ENCODE data around the gene VCL. TPM values are rescaled to one million over a fixed set of nuclear protein-coding genes. Genes with fewer than 3 reads are reported as not detected.
"Not testable (repeated sequence)": the region's sequence is repeated elsewhere in the genome, so short reads cannot be mapped to it uniquely, and the experiment has no call there.

VCL gene
- total RNA-seq, 2 experiments from 2014 or later = 19.8 to 28.4 TPM

DNA sequence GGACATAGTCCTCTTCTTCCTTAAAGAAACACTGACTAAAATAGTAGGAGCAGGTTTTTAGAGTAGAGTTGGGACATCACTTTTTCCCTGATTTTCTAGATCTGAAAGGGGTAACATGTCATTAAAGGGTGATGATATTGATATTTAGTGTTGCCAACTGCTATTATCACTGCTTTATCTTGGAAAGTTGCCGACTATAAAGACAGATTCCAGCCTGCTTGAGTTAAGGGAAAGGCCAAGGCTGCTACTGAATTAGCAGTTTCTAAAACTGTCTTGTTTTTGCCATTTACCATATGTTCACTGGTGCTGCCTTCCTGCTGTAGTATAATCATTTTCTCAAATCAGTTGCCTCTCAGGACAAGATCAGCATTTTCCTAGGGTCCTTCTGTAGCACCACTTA lies 123.0 kb downstream of the VCL start:
- H3K9me3 Mint-ChIP-seq (ENCODE audit: low read depth) = no peaks in the 10 kb centered on the region
- H3K27me3 Mint-ChIP-seq = no peaks in the 10 kb centered on the region
- H3K4me1 Mint-ChIP-seq = peaks cover 11% of the 10 kb centered on the region
- ATAC-seq (no peak), DNase-seq (no peak)
- CTCF ChIA-PET = interaction anchor here (1.9 kb wide), 1 partner anchor 17 kb away, joined by 4 read pairs; no protein-coding TSS in a partner anchor
- no peak overlapping the region for H3K27ac Mint-ChIP-seq
- peaks cover 52% of the 10 kb centered on the region for H3K36me3 Mint-ChIP-seq
- no peak overlapping the region for H3K4me3 Mint-ChIP-seq

DNA sequence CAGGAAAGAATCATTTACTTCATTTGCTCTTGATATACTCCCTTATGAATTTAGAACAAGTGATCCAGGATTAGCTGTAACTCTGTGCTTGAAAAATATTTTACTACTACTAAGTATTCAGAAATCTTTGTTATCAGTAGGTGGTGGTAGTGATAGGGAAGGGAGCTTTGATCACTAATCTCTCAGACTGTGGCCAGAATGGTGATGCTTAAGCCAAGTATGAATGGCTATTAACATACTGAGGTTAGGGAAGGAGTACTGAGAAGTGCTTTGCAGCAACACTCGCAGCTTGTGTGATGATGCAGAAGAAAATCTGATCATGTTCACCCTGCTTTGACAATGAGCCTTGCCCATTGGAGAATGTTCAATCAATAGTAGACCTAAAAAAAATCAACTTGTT lies 123.5 kb downstream of the VCL start:
- H3K4me3 Mint-ChIP-seq = no peak overlapping the region
- CTCF ChIA-PET = interaction anchor here (1.9 kb wide), 1 partner anchor 18 kb away, joined by 4 read pairs; no protein-coding TSS in a partner anchor
- no peaks in the 10 kb centered on the region for H3K9me3 Mint-ChIP-seq (ENCODE audit: low read depth)
- H3K27ac Mint-ChIP-seq = no peak overlapping the region
- no peaks in the 10 kb centered on the region for H3K27me3 Mint-ChIP-seq
- H3K4me1 Mint-ChIP-seq = peaks cover 10% of the 10 kb centered on the region
- no peak for ATAC-seq
- DNase-seq = no peak
- peaks cover 52% of the 10 kb centered on the region for H3K36me3 Mint-ChIP-seq

DNA sequence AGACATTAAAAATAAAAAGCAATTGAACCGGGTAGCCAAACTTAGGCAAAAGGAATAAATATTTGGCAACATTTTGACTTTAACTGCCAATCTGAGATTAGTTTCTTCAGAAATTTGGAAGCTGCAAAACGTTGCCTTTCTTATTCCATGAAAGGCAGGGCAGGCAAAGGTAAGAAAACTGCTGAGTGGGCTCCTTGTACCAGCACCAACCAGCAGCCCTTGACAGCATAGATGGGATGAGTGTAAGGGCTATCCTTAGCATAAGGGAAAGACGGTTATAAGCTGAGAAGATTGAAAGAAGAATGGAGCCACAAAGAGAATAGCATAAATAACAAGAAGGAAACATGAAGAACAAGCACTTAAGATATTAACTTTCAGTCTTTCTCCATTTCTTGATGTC lies 124.1 kb downstream of the VCL start:
- Mint-ChIP-seq H3K36me3 (peaks cover 52% of the 10 kb centered on the region), H3K4me3 (no peak overlapping the region), H3K4me1 (peaks cover 10% of the 10 kb centered on the region), H3K27me3 (no peaks in the 10 kb centered on the region), H3K9me3 (ENCODE audit: low read depth) (no peaks in the 10 kb centered on the region), H3K27ac (no peak overlapping the region)
- ATAC-seq (no peak), DNase-seq (no peak)
- CTCF ChIA-PET = interaction anchor here (1.9 kb wide), 1 partner anchor 18 kb away, joined by 4 read pairs; no protein-coding TSS in a partner anchor

DNA sequence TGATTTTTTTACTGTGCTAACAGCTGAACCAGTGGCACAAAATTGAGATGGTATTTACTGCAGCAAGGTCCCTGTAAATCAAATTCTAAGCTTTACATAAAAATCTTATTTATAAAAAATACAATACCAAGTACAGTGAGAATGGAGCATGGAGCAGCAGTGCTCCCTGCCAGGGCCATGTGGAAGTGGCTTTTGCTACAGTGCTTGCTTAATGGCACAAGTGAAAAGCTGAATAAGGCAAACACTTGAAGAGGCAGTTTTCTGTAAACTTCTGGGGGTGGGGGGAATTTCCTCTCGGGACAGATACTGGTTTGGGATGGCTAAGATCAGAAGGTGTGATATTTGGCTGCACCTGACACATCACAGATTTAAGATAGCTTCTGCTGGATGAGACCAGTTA lies 125.2 kb downstream of the VCL start:
- H3K4me3 Mint-ChIP-seq = no peak overlapping the region
- H3K4me1 Mint-ChIP-seq = peaks cover 4% of the 10 kb centered on the region
- peak overlapping the region; percentile 4 for H3K27ac Mint-ChIP-seq
- CTCF ChIA-PET = interaction anchor here (1.9 kb wide), 1 partner anchor 19 kb away, joined by 7 read pairs; no protein-coding TSS in a partner anchor
- H3K9me3 Mint-ChIP-seq (ENCODE audit: low read depth) = no peaks in the 10 kb centered on the region
- DNase-seq = no peak
- H3K27me3 Mint-ChIP-seq = no peaks in the 10 kb centered on the region
- no peak for ATAC-seq
- peaks cover 49% of the 10 kb centered on the region for H3K36me3 Mint-ChIP-seq

DNA sequence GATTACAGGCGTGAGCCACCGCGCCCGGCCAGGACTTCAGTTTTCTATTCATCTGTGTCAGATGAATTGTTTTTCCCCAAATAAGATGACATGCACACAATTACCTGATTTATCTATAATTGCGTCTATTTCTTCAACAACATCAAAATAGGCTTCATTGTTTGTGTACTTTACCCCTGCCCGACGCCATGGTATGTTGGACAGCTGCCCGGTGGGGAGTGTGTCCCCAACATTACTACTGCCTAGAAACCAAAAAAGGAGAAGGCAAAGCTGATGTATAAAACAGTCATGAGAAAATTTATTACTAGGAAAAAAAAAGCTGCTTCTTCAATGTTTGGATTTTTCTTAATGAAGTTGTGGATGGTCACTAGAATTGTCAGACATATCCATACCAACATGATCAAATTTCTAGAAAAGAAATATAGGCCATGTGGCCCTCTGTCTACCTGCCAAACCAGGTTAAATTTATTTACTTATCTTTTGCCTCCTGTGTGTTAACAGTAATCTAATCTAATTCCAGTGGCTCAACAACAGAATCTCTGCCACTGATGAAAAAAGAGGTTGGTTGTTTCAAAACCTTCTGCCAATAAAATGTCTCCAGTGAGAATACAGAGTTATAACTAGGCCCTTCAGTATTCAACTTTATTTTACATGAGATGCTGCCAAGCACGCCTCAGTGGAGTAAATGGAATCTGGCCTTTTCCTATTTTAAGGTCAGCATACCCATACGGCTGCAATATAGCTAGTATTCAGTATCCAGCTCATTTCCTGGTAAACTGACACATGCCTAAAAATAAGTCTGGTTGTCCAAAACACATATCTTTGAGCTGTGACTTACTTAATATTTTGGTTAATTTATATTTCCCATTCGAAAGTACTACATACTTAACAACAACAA lies 136.3 kb downstream of the VCL start:
- no peak overlapping the region for H3K27ac Mint-ChIP-seq
- H3K4me1 Mint-ChIP-seq = no peaks in the 10 kb centered on the region
- peaks cover 52% of the 10 kb centered on the region for H3K36me3 Mint-ChIP-seq
- CTCF ChIA-PET = interaction anchor here (0.7 to 1.2 kb wide), 3 partner anchors 19 to 1076 kb away, joined by 3 to 4 read pairs (median 3); no protein-coding TSS in a partner anchor
- H3K4me3 Mint-ChIP-seq = no peak overlapping the region
- DNase-seq (no peak), ATAC-seq (no peak)
- H3K27me3 Mint-ChIP-seq = no peaks in the 10 kb centered on the region
- H3K9me3 Mint-ChIP-seq (ENCODE audit: low read depth) = no peaks in the 10 kb centered on the region

DNA sequence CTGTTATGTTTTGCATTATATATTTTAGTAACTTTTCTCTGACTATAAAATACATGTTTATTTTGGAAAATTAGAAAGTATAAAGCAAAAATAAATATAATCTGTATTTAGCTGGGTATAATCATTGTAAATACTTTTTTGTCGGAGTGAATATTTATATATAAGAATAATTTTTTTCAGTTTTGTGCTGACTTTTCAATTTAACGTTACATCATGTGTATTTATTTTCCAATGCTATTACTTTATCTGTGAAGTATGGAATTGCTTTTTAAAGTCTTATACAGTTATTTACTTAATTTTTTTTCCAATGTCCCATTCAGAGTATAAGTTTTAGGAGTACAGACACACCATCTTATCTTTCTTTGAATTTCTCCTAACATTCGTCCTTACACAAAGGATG lies 137.5 kb downstream of the VCL start:
- H3K27ac Mint-ChIP-seq = no peak overlapping the region
- H3K27me3 Mint-ChIP-seq = no peaks in the 10 kb centered on the region
- H3K4me1 Mint-ChIP-seq = no peaks in the 10 kb centered on the region
- DNase-seq (no peak), ATAC-seq (no peak)
- H3K9me3 Mint-ChIP-seq (ENCODE audit: low read depth) = no peaks in the 10 kb centered on the region
- CTCF ChIA-PET = interaction anchor here (1.2 kb wide), 1 partner anchor 84 kb away, joined by 3 read pairs; no protein-coding TSS in a partner anchor
- H3K4me3 Mint-ChIP-seq = no peak overlapping the region
- peaks cover 50% of the 10 kb centered on the region for H3K36me3 Mint-ChIP-seq

DNA sequence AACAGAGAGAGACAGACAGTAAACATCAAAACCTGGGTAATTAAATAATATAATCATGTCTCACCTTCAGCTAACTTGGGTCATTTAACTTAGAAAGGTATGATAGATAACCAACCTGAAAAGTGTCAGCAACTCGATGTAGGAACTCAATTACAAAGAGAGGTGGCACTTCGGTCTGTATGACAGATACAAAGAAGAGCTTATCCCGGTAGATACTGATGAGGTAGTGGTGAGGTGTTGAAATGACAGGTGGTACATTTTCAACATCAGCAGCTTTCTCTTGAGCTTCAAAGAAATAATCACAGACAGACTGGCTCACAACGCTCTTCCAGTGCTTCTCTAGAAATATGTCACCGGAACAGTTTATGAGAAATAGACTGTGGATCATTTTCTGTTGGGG lies 140.1 kb downstream of the VCL start:
- CTCF ChIA-PET = interaction anchor here (0.7 to 1.0 kb wide), 2 partner anchors 11 to 48 kb away, joined by 3 read pairs; no protein-coding TSS in a partner anchor
- Mint-ChIP-seq H3K36me3 (peaks cover 46% of the 10 kb centered on the region), H3K9me3 (ENCODE audit: low read depth) (no peaks in the 10 kb centered on the region), H3K4me1 (peaks cover 3% of the 10 kb centered on the region), H3K27me3 (no peaks in the 10 kb centered on the region), H3K27ac (no peak overlapping the region), H3K4me3 (no peak overlapping the region)
- ATAC-seq (no peak), DNase-seq (no peak)

DNA sequence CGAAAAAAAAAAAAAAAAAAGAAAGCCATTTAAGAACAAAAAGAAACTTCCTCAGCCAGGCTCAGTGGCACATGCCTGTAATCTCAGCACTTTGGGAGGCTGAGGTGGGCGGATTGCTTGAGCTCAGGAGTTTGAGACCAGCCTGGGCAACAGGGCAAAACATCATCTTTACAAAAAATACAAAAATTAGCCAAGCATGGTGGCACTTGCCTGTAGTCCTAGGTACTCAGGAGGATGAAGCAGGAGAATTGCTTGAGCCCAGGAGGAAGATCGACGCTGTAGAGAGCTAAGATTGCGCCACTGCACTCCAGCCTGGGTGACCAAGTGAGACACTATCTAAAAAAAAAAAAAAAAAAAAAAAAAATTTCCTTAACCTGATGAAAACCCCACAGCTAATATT lies 140.7 kb downstream of the VCL start:
- not testable (repeated sequence) for H3K27me3 Mint-ChIP-seq; H3K4me3 Mint-ChIP-seq; ATAC-seq; H3K27ac Mint-ChIP-seq; H3K4me1 Mint-ChIP-seq; DNase-seq; H3K9me3 Mint-ChIP-seq (ENCODE audit: low read depth)
- H3K36me3 Mint-ChIP-seq = peaks cover 44% of the 10 kb centered on the region
- CTCF ChIA-PET = interaction anchor here (0.7 to 1.4 kb wide), 4 partner anchors 10 to 49 kb away, joined by 3 to 4 read pairs (median 3); no protein-coding TSS in a partner anchor

DNA sequence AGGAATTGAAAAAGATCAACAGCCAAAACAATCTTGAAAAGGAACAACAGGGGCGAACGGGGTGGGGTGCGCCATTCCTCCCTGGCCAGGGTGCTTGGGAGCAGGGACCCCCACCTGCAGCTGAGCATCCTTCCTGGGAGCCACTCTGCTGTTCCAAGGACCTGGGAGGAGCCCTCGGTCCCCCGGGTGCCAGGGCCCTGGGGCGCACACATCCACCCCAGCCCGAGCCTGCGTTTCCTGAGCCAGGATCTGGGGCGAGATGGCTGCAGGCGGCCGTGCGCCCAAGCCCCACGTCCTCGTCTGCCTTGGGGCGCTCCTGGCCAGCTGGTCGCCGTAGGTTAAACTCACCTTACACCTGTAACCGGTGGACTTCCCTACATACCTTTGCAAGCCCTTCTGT lies 142.1 kb downstream of the VCL start:
- CTCF ChIA-PET = interaction anchor here (1.4 kb wide), 1 partner anchor 53 kb away, joined by 3 read pairs; no protein-coding TSS in a partner anchor
- ATAC-seq (no peak), DNase-seq (no peak)
- Mint-ChIP-seq H3K27me3 (no peaks in the 10 kb centered on the region), H3K4me1 (peaks cover 3% of the 10 kb centered on the region), H3K9me3 (ENCODE audit: low read depth) (no peaks in the 10 kb centered on the region), H3K36me3 (peaks cover 32% of the 10 kb centered on the region), H3K27ac (no peak overlapping the region), H3K4me3 (no peak overlapping the region)

DNA sequence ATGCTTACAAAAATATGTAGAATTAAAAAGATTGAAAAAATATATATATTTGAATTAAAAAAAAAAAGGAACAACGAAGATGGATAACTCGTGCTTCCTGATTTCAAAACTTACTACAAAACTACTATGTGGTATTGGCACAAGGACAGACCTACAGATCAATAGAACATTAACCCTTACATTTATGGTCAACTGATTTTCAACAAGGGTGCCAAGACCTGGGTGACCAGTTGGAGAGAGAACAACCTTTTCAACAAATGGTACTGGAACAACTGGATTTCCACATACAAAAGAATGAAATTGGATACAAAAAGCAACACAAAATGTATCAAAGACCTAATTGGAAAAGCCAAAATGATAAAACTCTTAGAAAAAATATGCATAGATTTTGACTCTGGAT lies 142.6 kb downstream of the VCL start:
- ATAC-seq (no peak), DNase-seq (no peak)
- no peaks in the 10 kb centered on the region for H3K27me3 Mint-ChIP-seq
- H3K4me1 Mint-ChIP-seq = peaks cover 4% of the 10 kb centered on the region
- no peak overlapping the region for H3K27ac Mint-ChIP-seq
- H3K36me3 Mint-ChIP-seq = peaks cover 32% of the 10 kb centered on the region
- CTCF ChIA-PET = interaction anchor here (1.4 kb wide), 1 partner anchor 53 kb away, joined by 3 read pairs; no protein-coding TSS in a partner anchor
- no peaks in the 10 kb centered on the region for H3K9me3 Mint-ChIP-seq (ENCODE audit: low read depth)
- H3K4me3 Mint-ChIP-seq = no peak overlapping the region

DNA sequence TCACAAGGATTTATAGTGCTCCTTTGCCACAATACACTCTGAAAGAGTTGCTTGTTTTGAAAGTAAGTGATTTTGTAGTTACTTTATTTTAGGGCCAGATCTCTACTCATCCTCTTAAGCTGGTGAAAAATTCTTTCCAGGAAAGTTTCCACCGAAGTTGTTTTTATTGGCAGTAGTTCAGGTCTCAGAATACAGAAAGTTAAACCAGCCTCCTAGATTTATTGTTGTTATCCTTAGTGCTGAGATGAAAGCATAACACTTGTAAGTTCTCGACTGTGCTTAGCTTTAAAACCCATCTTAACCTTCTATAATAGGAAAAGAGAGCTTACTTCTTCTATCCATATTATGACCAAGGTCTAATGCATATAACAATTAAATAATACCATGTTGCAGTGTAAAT lies 147.2 kb downstream of the VCL start:
- Mint-ChIP-seq H3K4me1 (peaks cover 23% of the 10 kb centered on the region), H3K27ac (no peak overlapping the region), H3K9me3 (ENCODE audit: low read depth) (no peaks in the 10 kb centered on the region), H3K4me3 (no peak overlapping the region), H3K27me3 (no peaks in the 10 kb centered on the region), H3K36me3 (peaks cover 20% of the 10 kb centered on the region)
- ATAC-seq (no peak), DNase-seq (no peak)
- CTCF ChIA-PET = interaction anchor here (0.8 to 2.1 kb wide), 2 partner anchors 15 to 69 kb away, joined by 4 read pairs; no protein-coding TSS in a partner anchor

DNA sequence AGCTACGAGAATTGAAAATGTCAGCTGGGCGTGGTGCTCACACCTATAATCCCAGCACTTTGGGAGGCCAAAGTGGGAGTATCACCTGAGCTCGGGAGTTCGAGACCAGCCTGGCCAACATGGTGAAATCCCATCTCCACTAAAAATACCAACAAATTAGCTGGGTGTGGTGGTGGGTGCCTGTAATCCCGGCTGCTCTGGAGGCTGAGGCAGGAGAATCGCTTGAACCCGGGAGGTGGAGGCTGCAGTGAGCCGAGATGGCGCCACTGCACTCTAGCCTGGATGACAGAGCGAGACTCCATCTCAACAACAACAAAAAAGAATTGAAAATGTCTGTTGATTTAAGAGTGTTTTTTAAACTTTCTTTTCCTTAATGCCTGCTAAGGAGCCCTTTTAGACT lies 149.1 kb downstream of the VCL start:
- not testable (repeated sequence) for ATAC-seq; H3K27me3 Mint-ChIP-seq; H3K9me3 Mint-ChIP-seq (ENCODE audit: low read depth); DNase-seq; H3K4me3 Mint-ChIP-seq; H3K27ac Mint-ChIP-seq
- peaks cover 23% of the 10 kb centered on the region for H3K4me1 Mint-ChIP-seq
- CTCF ChIA-PET = interaction anchor here (2.6 kb wide), 1 partner anchor 87 kb away, joined by 6 read pairs; no protein-coding TSS in a partner anchor
- H3K36me3 Mint-ChIP-seq = peaks cover 15% of the 10 kb centered on the region

DNA sequence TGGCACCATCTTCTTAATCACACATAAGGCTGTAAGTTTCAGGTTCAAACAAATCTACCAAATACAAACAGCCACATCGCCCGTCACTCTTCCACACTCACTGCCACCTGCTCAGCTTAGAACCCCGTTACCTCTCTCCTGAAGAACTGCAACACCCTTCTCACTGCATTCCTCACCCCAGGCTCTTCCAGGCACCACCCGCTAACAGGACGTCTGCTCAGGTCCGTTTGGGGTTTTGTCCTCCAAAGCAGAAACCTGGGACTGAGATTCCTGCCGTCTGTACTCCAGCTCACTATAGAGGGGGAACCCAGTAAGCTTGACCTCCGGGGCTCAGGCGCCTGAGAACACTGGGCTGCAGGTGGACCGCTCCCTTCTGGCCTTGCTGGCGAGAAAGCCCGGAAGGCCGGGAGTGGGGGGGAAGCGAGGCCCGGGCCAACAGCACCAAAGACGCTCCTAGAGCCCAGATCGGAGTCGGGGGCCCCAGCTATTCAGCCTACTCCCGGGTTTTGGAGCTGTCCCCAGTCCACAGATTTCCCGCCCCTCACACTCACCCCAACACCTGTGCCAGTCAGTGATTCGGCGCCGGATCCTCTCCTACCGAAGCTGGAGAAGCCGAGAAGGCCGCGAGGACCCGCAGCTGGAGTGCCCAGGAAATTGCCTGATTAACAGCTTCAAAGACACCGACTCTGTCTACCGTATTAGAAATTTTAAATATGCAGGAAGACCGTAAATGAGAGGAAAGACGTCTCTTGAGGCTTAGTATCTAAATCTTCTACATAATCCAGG lies 152.5 kb downstream of the VCL start, which contains the start of gene AP3M1:
TSS of gene AP3M1 (minus strand) at position 625 of the 786 bp plus-strand sequence. CDS start 12,449 bp downstream, outside the sequence.
- peaks cover 39% of the 10 kb centered on the region for H3K4me1 Mint-ChIP-seq
- H3K4me3 Mint-ChIP-seq = no peak within 1 kb of the TSS
- CTCF ChIA-PET = interaction anchor here (1.0 to 1.7 kb wide), 10 partner anchors 24 to 1059 kb away, joined by 3 to 7 read pairs (median 3); no protein-coding TSS in a partner anchor
- peak; percentile 67 for ATAC-seq
- H3K36me3 Mint-ChIP-seq = peaks cover 13% of the 10 kb centered on the region
- H3K27ac Mint-ChIP-seq = no peak within 1 kb of the TSS
- H3K9me3 Mint-ChIP-seq (ENCODE audit: low read depth) = no peaks in the 10 kb centered on the region
- DNase-seq = peak; percentile 88
- no peaks in the 10 kb centered on the region for H3K27me3 Mint-ChIP-seq
